ENCODE measurements around the gene LECT2.

- TF ChIP-seq POLR2AphosphoS5 (IDR thresholded peaks at IDR 0.05) = no peak
- no peak for TF ChIP-seq CTCF (IDR thresholded peaks at IDR 0.05)
- TF ChIP-seq POLR2A (IDR thresholded peaks at IDR 0.05) = no peak
Measured at GRCh38 chr5:135951807-135952206, 3.0 kb downstream of the LECT2 start.

All from breast epithelium (tissue), 3 donors.